Skin of body (tissue), 2 donors: Measurements from ENCODE around the gene SHB. TPM values are rescaled to one million over a fixed set of nuclear protein-coding genes. Genes with fewer than 3 reads are reported as not detected.

Experiments used
- DNase-seq: peaks from one replicate; lab custom pipeline; 2025; lab: John Stamatoyannopoulos, UW
- total RNA-seq: library from RNA; depleted of rRNA; stranded (reverse); fragments of >200 nt; gene quantifications from one replicate; pipeline ENCODE4 v1.2.3, GENCODE V29; 2014

The SHB gene
- total RNA-seq, 1 donor from 2014 or later, result 10.9 TPM

DNA sequence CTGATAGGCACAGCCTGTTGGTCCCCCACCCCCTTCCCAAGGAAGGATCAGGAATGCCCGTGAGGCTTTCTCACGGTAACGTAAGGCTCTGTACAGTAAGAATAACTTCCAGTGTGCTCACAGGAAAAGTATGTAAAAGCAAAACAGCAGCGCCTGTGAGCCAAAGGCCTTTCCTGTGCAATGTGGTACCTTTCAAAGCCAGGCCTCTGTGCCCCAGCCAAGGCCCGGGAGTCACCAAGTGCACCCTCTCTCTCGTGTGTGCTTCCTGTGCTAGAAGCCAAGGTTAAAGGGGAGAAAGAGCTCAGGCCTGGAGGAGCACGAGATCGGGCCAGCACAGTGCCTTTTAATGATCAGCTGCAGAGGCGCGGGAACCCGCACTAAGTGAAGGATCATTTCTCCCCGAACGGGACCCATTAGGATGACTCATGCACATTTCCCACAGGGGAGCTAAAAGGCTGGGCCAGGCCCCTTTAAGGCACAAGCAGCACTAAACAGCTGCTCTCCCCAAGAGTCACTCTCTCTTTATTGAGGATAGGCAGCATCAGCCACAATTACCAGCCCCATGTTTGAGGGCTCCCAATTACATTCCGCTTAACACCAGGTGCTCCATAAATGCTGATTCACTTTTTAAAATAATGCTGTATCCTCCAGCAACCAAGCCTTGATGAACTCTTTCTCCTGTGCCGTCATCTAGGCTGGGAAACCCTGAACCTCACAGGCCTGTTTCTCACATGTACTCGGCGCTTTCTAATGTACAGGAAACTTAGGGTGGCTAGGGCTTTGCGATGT, 42.8 kb downstream of the SHB start:
- peak; percentile 73 for DNase-seq

DNA sequence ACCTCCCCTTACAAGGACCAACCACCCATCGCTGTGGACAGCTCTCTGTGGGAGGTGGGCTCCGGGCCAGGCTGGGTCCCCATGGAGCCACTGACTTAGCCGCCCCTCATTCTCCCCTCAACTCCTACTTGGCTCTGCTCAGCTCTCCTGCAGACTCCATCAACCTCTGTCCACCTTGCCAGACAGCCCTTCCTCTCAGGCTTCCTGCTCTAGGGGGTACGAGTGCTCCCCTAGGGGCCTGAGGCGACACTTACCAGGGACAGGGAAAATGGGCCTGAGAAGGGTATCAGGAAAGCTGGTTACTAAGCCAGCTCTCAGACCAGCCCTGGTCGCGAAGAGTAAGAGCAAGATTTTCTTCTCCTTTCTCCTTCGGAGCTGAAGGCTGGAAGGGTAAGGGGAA, 43.9 kb downstream of the SHB start:
- DNase-seq, result no peak

DNA sequence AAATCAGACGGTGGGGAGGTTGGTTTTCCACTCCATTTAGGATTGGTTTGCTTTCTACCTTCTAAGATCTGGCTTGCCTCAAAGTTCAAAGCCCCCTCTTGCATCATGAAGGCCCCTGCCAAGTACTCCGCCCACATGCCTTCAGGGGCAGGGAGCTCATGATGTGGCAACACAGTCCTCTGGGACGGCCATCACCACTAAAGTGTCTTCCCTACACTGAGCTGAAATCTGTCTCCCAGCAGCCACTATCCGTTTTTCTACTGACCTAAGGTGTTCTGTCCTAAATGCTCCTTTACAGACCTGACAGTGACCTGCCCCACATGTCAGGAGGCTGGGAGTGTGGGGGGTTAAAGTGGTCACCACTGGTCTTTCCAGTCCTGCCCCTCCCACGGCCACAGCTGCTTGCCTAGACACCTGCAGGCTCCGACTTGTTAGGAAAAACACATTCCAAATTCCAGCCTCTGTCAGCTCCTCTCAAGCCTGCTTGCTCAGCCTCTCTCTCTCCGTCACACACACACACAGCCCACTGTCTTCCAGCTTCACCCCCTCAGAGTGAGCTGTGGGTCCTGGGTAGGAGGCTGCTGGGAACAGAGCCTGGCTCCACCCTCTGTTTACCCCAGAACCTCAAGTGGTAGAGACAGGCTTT, 44.9 kb downstream of the SHB start:
- peak; percentile 40 for DNase-seq

DNA sequence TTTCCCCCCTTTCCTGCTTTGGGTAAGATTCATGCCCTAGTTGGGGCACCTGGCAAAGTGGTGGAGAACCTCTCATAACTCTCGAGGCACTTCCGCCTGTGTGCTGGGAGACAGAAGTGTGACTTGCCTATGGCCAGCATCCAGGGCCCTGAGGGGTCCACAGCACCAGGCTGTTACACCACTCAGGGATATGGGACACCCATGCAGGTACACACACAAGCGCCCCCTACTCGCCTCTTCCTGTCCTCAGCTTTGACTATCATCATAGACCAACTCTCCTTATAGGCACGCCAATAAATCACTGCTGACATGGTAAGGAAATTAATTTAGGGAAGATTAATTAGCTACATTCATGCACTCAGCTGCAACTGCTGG, 45.4 kb downstream of the SHB start:
- no peak for DNase-seq

DNA sequence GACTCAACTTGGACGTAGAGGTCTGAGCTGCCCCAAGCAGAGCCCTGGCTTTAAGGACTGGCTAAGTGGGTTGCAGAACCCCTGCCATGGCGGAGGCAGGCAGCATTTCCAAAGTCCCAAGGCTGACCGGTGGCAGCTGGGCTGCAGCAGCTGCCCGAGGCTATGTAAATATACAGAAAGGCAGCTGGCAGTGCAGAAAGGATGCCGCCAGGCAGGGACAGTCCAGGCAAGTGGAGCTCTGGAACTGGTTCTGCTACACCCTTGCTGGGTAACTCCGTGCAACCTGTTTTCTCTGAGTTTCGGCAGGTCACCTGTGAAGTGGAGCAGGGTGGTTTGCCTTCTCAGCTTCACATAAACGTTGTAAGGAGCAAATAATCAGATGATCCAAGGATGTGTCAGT, 46.0 kb downstream of the SHB start:
- no peak for DNase-seq

DNA sequence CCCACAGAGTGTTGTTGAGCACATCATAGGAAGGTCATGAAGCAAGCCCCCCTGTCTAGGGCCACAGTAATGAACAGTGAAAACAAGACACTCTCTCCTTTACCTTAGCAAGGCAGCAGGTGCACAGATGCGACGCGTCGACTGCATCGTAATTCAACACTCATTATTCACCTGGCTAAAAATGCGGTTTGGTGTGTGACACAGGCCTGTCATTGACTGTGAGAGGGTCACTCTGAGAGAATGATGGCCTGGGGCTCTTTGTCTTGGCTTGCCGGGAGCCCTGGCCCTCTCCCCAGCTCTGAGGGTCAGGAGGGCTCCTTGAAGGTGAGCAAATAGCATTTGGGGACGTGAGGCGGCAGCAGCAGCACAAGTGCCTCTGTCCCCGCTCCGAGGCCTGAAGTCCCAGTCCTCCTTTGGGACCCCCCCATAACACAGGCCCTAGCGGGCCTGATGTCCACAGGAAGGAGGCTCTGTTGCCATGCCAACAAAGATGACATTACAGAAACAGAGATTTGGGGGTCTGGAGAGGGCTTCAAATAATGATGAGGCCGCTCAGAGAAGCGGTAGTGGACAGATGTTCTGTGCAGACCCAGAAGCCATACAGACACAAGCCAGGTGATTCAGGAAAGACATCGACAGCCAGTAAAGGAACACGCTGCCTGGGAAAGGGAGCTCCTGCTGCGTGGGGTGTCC, 46.7 kb downstream of the SHB start:
- no peak for DNase-seq

DNA sequence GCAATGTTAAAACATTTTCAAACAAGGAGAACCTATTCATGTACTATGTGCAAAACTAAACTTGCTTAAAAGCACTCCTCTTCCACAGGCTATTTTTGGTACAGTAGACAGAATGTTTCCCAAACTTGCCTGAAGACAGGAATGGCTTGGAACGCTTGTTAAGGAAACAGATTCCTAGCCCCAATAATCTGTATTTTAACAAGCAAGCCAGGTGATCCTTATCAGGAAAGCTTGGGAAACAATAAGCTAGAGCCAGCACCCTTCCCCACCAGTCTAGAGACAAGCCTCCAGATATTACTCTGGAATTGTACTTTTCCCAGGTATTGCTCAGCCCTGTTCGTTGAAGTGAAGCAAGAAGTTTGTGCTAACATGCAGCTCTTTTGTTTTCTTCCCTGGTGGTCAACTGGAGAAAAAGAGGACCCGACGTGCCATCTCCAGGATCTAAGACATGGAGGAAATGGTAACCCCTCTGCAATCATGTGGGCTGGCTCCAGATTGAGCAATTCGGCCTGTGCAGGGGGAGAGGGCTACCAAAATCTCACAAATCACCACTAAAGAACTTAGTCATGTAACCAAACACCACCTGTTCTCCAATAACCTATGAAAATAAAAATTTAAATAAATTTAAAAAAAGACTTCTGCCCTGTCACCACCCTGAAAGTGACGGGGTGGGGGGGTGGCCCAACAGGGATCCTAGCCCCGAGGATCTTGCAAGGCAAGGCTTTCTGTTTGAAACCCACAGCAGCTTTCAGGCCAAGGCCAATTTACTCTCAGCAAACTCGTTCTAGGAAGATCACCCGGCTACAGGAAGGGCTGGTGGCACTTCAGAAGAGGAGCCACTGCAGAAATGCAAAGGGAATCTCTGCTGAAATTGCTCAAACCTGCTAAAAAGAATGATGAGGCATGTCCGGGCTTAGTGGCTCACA, 48.6 kb downstream of the SHB start:
- DNase-seq, result no peak

DNA sequence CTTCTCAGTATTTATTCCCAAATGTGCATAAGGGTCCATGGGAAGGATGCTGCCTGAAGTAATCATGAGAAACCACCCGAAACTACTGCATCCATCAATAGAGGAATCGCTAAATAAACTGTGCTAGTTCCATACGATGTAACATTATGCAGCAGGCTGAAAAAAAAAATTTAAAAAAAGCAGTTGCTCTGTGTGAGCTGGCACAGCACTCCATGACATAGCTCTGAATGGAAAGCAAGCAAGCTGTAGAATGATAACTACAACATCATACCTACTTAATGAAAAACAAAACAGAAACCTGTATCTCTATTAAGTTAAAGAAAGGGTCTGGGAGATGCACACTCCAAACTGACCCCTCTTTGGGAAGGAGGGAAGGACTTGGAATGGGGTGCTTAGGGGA, 49.3 kb downstream of the SHB start:
- DNase-seq, result peak; percentile 40

DNA sequence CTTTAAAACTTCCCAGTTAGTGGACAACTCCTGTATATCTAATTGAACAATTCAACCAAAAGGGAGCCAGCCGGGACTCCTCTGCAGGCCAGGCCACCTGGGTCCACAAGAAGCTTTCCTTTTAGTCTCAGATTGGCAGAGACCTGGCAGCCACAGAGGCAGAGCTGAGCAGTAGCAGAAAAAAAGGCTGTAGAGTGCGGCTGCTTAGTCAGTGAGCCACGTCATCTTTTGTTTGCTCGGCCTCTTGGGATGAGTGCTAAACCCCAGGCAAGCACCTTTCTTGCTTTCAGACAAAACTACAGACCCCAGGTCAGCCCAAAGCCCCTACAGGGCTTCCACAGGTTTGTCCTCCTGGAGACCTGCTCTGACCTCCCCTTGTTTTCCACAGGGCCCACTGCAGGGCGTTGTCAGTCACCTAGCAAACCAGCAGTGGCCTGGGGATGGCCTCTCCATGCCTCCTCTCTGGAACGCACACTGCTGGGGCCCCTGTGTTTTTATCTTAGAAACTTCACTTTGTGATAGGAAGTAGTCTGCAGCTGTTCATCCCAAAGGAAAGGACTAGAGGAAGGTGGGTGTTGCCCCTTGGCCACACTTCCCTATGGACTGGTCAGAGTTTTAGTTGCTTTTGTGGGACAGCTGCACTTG, 49.9 kb downstream of the SHB start:
- peak; percentile 43 for DNase-seq

DNA sequence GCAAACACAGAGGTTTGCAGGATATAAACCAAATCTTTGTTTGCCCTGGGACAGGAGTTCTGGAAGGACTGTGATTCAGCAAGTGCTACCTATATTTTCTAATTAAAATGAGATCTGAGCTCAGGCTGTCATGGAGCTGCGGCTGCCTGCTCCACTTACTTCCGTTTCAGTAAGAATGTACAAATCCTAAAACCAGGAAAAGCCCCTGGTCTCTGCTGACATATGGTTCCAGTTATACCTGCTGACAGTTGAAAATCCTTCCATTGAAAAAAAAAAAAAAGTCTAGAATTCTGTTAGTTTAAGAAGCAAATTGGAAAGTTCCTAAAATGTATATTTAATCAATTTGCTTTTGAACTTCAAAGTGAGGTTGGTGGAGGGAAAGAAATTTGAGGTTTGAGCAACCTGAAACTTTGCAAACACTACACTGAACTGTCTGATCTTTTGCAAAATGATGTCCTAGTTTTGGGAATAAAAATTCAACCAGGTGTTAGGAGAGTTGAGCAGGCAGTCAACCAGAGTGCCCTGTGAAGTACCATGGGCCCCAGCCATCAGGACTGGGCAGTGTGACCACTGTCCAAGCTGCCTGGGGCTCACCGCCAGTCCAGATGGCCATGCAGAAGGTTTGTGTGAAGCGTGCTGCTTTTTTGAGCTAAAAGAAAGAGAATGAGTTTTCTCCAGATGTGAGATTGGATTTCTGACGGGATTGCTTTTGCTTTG, 50.6 kb downstream of the SHB start:
- DNase-seq, result no peak

DNA sequence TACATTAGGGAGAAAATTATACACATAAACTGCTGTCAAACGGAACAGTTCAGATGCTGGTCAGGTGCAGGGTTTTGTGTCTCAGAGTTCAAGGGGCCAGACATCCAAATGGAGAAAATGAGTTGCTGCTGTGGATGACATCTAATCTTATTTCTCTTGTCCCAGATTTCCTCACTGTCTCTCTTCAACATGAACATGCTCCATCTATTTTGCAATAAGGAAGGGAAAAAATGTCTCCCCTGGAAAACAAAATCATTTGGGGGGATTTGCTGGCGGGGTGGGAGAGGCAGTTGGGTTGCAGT, 51.2 kb downstream of the SHB start:
- no peak for DNase-seq

DNA sequence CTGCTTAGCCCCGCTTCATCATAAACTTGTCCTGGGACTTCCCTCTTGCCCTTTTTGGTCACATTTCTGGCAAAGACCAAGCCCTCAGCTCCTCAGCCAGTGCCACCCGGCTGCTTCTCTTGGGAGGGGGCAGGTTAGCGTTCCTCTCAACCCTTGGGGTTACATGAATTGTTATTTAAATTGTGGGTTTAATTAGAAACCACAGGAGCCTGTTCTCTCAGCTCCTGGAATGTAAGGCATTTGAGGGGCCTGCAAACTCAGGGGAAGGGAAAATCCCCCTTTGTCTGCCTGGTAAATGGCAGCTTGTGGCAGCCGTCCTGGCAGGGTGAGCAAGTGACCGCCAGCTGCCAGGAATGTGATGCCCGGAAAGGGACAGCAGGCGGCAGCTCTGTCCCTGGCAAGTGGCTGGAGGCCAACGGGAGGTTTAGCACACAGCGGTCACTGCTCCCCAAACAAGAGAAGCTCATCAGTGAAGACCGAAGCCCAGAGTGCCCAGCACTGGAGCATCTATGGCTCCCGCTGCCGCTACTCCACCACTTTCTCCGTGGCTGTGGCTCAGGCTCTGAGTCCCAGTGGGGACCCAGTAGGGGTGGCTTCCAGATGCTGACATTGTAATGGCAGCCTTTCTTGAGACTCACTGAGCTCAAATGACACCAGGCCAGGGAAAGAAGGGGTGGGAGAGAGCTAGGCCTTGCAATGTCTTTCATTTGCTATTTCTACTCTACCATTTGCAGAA, 51.7 kb downstream of the SHB start:
- DNase-seq, result peak; percentile 48

DNA sequence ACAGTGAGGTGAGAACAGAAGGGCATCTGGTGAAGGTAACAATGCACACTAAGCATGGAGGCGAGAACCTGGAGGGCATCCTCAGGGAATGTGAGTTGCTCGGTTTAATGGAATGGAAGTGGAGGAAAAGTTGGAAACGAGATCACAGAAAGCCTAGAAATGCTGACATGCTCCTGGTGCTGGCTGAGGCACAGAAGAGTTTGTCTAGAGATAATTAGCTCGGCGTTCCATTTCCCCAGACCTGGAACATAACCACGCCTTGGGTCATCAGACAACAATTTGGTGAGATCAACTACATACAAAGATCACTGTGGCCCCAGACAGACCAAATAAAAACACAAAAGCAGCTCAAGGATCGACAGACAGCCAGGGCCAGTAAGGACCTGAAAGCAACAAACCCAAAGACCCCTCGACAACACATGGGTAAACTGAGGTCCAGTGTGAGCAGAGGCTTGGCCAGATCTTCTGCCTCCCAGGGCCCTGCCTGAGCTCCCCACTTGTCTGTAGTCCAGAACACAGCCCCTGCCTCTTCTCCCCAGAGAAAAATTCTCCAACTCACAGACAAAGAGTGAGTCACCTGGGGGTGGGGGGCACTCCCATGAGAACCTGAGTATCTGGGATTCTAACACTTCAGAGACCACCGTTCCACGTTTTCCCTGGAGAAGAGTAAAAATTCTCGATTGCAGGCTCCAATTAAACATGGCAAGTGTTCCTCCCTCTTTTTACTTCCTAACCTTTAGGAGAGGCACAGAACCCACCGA, 52.5 kb downstream of the SHB start:
- DNase-seq, result peak; percentile 13

DNA sequence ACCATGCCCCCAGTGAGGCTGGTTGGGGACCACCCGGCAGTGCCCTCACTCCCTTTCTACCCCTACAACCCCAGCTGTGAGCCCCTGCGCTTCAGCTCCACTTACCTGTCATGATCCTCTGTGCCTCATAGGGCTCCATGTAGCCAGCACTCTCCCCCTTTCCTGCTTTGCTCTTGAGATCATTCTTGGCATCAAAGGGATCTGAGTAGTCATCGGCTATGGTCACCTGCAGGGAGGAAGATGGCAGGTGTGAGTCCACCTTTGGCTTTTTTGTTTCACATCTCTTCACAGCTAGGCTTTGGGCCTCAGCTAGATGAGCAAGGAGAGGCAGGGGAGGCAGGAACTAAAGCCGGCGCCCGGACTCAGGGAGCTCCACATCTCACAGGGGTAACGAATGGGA, 53.1 kb downstream of the SHB start:
- DNase-seq, result no peak

DNA sequence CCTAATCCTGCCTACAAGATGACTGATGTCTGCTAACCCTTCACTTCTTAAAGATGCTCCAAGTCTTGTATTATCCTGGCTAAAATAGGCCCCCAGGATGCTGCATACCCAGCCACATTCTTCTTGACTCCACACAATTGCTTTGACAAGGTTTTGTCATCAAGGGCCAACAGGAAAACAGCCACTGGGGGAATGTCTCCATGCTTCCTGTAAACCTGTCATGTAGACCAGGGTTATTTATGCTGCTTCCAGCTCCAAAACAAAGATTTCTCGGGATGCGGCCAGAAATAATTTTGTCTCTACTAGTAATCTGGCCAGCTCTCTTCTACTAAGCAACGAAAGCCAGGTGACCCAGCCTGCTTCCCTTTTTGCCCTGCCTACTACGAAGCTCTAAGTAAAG, 53.8 kb downstream of the SHB start:
- DNase-seq, result no peak

DNA sequence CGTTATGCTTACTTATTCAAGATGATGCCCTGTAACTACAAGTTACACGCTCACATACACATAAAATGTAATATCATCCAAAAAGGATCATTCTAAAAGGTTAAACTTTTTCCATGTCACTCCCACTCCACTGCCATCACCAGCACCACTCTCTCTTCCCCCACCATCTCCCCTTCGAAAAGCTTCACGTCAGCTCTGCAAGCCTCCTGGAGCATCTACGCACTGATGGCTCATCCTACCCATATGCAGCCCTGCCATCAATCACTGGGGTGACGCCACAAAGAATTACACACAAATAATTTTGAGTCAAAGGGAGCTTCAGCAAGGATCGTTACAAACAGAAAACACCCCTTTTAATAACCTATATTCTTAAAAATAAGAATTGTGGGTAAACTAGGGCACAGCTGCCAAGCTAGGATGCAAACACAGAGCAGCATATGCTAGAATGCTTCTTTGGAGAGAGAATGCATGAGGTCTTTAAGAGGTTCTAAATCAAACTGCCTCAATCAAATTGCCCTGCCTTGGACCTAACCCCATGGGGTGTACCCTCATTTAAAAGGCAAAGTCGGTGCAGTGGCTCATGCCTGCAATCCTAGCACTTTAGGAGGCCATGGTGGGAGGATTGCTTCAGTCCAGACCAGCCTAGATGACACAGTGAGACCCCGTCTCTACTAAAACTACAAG, 56.1 kb downstream of the SHB start:
- DNase-seq, result no peak

DNA sequence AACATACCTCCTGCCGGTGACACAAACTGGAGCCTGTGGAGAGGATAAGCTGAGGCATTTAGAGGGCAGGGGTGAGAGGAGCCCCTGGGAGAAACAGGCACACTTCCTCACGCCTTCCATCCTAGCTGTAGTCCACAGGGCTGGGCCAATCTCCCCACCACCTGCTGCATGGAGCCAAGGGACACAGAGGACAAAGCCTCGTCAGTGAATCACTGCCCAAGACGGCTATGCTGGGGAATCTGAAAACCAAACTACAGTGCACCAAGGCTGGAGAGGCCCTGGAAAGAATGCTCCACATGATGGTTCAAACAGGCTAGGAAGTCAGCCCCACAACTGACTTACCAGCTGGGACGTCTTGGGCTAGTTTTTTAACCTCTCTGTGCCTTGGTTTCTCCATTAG, 57.0 kb downstream of the SHB start:
- no peak for DNase-seq

DNA sequence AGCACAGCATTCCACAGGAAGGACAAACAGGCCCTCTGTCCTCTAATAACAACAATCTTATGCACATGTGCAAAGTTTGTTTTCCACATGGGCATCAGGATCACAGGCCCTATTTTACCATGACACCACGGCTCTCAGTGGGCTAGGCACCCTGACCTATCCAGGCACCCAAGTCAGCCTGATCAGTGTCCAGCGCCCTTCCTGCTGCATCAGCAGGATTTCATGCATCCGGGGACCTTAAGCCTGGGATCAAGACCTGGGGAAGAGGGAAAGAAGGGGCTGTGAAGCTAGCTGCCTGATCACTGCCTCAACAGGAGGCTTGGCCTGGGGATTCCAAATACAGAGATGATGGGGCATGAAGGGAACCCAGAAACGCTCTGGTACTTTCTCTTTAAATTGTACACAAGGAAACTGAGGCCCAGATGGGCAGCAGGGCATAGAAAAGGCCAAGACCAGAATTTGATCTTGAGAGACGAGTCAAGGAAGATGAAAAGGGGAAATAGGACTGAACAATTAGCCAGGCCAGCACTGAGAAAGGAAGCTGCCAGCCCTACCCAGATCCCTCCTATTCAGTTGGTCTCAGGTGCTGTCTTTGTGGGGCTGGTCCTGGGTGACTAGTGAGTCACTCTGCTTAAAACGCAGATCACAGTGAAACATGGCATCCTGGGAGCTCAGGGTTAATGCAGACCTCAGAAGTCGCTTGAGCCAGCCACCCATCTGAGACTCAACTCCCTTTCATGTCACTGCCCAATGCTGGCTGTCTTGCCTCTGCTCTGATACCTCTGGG, 57.9 kb downstream of the SHB start:
- DNase-seq, result no peak
